ENCODE data around the gene NFIX.
"Not testable (repeated sequence)": the region's sequence is repeated elsewhere in the genome, so short reads cannot be mapped to it uniquely, and the experiment has no call there.

NFIX gene

DNA sequence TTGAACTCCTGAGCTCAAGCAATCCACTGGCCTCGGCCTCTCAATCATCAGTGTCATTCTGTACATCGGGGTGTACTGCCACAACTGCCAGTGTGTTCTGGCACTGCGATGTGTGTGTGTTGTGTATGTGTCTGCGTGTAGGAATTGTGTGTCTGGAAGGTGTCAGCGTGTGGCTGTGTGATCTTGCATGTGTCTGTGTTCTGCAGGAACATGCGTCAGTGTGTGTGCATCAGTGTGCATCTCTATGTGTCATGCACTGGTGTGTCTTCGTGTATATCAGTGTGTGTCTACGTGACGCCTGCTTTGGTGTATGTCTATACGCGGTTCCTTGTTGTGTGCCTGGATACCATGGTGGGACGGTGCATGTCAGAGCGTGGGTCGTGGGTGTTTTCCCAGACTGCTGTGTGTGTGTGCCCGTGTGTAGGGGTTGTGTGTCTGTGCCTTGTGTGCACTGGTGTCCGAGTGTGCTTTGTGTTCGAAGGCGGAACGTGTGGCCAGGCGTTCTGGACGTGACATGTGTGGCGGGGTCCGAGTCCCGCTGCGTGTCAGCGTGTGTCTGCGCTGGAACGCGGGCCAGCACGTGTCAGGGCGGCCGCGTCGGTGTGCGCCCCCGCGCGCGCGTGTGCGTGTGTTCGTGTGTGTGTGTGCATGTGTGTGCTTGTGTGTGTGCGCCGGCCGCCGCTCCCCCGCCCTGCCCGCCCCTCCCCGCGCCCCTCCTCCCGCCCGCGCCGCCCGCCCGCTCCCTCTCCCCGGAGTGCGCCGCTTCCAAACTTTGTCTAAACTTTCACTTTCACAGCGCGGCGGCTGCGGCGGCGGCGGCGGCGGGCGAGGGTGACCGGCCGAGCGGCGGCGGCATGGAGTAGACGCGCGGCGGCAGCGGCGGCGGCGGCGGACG is at the start of gene NFIX:
TSS of gene NFIX (plus strand) at position 775 of the 895 bp plus-strand sequence. CDS start 363 bp downstream, outside the sequence.
- peak; percentile 77 for DNase-seq

DNA sequence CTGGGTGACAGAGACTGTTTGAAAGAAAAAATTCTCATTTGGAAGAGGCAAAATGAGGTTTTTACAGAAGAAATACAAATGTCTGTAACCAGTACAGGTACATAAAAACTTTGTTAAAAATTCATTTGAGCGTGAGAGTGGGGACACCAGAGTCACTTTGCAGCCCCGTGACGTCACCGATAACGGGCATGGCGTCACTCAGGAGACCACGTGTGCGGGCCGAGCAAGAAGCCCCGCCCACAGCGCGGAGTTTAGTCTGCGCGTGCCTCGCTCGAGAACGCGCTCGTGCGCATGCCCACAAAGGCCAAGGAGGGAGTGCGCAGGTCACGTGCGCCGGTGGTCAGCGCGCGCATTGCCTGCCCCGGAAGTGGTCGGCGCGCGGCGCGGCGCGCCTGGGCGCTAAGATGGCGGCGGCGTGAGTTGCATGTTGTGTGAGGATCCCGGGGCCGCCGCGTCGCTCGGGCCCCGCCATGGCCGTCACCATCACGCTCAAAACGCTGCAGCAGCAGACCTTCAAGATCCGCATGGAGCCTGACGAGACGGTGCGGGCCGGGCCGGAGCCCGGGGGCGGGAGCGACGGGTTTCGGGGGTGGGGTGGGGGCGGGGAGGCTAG is 49.7 kb upstream of the NFIX start, which contains the start of gene RAD23A:
TSS of gene RAD23A (plus strand) at position 384 of the 613 bp plus-strand sequence. CDS start at position 471, 87 bp downstream.
- DNase-seq, result peak; percentile 100

DNA sequence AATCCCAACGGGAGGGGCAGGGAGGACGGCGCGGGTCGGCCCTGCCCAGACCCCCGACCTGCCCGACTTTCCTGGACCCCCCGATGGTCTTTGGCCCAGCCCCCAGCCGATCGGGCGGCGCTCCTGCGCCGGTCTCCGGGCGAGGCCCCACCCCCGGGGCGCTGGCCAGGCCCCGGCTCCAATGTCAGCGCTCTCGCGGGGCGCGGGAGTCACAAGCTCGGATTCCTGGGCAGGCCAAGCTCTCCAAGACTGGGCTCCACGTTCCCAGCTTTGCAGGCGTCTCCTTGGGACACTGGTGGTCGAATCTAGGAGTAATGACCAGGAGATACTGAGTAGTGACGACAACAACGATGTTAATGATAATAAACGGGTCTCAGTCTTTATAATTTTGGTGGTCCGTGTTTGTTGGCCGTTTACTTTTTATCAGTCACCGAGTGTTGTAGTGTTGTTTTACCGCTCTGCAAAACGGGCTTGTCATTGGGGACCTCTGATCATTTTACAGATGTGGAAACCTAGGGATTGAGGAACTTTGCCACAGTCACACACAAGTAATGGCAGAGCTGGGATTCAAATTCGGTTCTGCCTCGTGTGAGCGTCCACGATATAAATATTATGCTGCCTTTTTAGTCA is 49.1 kb upstream of the NFIX start:
- DNase-seq, result peak; percentile 72

DNA sequence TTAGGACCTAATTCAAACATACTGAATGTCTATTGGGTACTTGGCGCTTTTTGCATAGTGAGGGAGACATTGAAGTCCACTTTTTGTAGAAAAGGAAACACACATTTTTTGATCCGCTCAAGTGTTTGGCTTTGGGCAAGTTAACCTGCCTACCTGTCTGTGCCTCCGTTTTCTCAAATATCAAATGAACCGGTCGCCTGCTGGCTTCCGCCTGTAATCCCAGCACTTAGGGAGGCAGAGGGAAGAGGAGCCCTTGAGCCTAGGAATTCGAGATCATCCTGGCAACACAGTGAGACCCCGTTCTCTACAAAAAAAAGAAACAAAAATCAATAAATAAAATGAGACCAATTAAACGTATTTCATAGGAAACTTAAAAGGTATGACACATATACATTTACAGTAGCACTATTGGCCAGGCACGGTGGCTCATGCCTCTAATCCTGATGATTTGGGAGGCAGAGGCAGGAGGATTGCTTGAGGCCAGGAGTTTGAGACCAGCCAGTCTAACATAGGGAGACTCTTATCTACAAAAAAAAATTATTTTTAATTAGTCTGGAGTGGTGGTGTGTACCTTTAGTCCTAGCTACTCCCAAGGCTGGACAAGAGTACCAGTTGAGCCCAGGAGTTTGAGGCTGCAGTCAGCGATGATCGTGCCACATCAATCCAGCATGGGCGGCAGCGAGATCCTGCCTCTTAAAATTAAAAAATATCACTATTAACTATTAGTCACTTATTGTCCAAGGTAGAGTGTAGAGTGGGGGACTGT is 48.4 kb upstream of the NFIX start:
- DNase-seq, result no peak

DNA sequence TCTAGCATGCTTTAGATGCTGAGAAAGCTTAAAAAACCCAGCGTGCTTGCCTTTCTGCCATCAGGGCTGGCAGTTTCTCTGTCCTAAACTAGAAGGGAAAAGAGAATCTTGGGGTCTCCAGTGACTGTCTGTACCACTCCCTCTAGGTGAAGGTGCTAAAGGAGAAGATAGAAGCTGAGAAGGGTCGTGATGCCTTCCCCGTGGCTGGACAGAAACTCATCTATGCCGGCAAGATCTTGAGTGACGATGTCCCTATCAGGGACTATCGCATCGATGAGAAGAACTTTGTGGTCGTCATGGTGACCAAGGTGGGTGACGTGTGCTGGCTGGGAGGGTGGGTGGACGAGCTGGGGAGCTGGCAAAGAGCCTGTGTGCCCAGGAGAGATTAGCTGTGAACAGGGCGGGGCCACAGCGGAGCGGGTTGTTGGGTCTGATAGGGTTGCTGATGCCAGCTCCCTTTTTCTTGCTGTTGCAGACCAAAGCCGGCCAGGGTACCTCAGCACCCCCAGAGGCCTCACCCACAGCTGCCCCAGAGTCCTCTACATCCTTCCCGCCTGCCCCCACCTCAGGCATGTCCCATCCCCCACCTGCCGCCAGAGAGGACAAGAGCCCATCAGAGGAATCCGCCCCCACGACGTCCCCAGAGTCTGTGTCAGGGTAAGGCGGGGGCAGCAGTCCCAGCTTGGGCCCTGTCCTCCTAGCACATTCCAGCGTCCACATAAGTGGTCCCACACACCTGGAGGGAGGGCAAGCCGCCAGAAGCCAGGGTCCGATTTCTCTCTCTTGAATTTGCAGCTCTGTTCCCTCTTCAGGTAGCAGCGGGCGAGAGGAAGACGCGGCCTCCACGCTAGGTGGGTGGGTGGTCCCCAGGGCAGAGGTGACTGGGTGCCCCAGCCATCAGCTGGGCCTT is 47.3 kb upstream of the NFIX start:
- no peak for DNase-seq

DNA sequence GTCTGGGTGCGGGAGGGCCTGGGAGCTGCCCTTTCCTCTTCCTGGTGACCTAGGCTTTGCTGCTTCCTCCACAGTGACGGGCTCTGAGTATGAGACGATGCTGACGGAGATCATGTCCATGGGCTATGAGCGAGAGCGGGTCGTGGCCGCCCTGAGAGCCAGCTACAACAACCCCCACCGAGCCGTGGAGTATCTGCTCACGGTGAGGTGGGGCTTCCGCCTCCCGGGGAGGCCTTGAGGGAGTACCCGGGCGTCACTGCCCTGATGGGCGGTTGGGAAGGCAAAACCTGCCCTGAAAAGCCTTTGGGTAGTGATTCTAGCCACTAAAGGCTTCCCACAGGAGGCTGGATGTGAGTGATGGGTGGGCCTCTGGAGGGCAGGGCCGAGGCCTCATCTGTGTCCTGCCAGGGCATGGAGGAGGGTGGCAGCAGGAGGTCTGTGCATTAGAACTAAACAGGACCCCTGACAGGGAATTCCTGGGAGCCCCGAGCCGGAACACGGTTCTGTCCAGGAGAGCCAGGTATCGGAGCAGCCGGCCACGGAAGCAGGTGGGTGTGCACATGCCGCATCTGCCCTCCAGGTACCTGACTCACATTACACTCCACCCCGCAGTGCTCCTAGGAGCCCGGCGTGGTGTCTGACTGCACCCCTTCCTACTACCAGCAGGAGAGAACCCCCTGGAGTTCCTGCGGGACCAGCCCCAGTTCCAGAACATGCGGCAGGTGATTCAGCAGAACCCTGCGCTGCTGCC is 46.5 kb upstream of the NFIX start:
- no peak for DNase-seq

- DNase-seq, result no peak
Observed at GRCh38 chr19:12949363-12950283, 45.7 kb upstream of the NFIX start.

GRCh38 chr19:12952050-12952449 is 43.2 kb upstream of the NFIX start:
- not testable (repeated sequence) for DNase-seq

- DNase-seq, result peak; percentile 86
Observed at GRCh38 chr19:12952488-12953137, 42.7 kb upstream of the NFIX start.

DNA sequence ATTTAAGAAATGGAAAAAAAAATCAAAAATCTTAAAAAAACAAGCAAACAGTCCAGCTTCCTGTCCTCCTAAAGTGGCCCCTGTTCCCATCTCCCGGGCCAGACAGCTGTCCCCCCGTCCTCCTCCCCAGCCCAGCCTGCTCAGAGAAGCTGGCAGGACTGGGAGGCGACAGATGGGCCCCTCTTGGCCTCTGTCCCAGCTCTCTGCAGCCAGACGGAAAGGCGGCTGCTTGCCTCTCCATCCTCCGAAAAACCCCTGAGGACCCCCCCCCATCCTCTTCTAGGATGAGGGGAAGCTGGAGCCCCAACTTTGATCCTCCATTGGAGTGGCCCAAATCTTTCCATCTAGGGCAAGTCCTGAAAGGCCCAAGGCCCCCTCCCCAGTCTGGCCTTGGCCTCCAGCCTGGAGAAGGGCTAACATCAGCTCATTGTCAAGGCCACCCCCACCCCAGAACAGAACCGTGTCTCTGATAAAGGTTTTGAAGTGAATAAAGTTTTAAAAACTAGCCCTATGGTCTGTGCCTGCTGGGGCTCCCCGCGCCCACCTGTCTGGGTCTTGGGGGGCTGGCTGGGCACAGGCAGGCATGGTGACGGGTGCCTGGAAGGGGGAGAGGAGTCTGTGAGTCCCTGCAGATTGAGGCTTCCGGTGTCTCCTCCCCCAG is 42.0 kb upstream of the NFIX start:
- DNase-seq, result no peak

DNA sequence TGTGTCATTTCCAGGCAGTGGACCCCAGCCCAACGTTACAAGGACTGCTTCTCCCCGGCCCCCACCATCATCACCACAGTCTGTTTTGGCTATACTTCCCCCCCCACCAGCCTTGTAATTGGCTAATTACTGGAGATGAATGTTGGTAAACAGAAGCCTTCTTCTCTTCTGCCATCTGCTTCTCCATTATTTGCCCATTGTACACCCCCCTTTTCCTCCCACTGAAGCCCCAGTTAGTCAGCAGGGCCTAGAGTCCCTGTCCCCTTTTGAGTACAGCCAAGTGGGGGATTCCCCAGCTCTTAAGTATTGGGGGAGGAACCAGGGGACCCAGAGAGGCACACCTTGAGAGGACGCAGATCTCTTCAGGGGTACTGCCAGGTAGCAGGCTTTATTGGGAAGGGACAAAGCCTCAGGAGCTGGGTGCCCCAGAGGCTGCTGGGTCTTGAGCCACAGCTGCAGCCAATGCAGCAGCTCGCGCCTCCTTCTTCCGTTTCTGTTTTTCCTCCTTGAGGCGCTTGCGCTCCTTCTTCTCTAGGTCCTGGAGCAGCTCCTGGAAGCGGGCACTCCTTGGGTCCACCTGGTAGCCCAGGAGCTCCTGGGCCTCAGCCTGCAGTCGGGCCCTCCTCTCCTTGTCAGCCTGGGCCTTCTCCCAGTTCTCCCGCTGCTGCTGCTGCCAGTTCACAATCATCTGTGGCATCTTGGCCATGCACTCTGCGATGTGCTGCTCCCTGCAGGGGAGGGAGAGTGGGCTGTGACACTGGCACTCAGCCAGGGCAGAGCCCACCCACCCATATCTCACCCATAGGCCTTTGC is 41.3 kb upstream of the NFIX start:
- DNase-seq, result peak; percentile 26

- no peak for DNase-seq
Observed at GRCh38 chr19:12954612-12954962, 40.7 kb upstream of the NFIX start.

DNA sequence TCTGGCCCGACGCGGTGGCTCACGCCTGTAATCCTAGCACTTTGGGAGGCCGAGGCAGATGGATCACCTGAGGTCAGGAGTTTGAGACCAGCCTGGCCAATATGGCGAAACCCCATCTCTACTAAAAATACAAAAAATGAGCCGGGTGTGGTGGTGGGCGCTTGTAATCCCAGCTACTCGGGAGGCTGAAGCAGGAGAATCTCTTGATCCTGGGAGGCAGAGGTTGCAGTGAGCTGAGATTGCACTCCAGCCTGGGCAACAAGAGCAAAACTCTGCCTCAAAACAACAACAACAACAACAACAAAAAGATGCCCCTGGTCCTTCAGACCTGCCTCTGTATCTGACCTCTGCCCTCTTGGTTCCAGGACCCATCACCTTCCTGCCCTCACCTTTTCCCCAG is 39.7 kb upstream of the NFIX start:
- DNase-seq, result not testable (repeated sequence)

DNA sequence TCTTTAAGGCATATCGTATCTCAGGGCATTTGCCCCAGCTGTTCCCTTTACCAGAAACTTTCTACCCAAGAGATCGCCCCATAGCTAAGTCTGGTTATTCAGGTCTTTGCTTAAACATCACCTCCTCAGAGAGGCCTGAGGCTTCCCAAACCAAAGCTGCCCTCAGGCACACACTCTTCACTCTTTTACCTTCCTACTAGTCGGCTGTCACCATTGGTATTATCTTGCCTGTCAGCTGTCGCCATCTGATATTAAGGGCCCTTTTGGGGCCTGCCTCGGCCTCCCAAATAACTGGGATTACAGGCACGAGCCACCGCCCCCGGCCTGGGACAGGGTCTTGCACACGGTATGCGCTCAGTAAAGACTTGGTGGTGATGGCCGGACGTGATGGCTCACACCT is 39.3 kb upstream of the NFIX start:
- no peak for DNase-seq

- peak; percentile 85 for DNase-seq
Observed at GRCh38 chr19:12956446-12957388, 38.6 kb upstream of the NFIX start, which contains the start of gene GADD45GIP1. Gene GADD45GIP1 (minus strand): TSS chr19:12957223. CDS start chr19:12957212, 11 bp downstream.

DNA sequence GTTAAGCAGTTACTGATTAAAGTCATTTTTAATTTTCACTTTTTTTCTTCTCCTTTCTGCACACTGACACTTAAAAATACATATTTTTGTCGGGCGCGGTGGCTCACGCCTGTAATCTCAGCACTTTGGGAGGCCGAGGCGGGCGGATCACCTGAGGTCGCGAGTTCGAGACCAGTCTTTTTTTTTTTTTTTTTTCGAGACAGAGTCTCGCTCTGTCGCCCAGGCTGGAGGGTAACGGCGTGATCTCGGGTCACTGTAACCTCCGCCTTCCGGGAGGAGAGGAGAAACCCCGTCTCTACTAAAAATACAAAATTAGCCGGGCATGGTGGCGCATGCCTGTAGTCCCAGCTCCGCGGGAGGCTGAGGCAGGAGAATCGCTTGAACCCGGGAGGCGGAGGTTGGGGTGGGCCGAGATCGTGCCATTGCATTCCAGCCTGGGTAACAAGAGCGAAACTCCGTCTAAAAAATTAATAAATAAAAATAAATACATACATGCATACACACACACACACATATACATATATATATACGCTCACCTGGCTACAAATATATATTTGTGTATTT is 37.8 kb upstream of the NFIX start:
- not testable (repeated sequence) for DNase-seq
